AG04450 (cell line): ENCODE measurements around the gene EPB41. TPM values are rescaled to one million over a fixed set of nuclear protein-coding genes. Genes with fewer than 3 reads are reported as not detected.

Experiments
- CTCF ChIA-PET: fragments of 300-600, 350-600 bp; formaldehyde crosslinking; extraction: SDS; loops from one replicate; lab custom pipeline; 2022; ENCODE audit warnings: antibody characterized with exemption, inconsistent platforms; lab: Charles Lee
- POLR2A ChIA-PET: fragments of 350-600 bp; formaldehyde crosslinking; extraction: SDS; loops from one replicate; lab custom pipeline; 2021; ENCODE audit warnings: antibody characterized with exemption, inconsistent platforms; lab: Yijun Ruan, JAX
- DNase-seq: peaks from one replicate; pipeline ENCODE4 v3.0.0-alpha.2; 2011; ENCODE audit warnings: low read depth, low spot score
- H3K27ac ChIP-seq: one replicate; pipeline ENCODE4 v1.5.1; 2012; ENCODE audit warnings: low read depth, low read length, control low read depth
- H3K27me3 ChIP-seq: one replicate; pipeline ENCODE4 v1.6.0; 2012; ENCODE audit warnings: low read length; ENCODE audit not compliant: control insufficient read depth, insufficient read depth
- H3K4me3 ChIP-seq: 2 replicates; pipeline ENCODE4 v1.5.1; 2011; ENCODE audit warnings: mild to moderate bottlenecking, low read depth, low read length, control low read depth
- H3K9me3 ChIP-seq: 2 replicates; pipeline ENCODE4 v1.5.1; 2012; ENCODE audit warnings: low read length; ENCODE audit not compliant: control insufficient read depth, insufficient read depth
- CTCF ChIP-seq: IDR thresholded peaks from 2 replicates; pipeline ENCODE4 v1.5.1; 2011; ENCODE audit warnings: low read depth, low read length, control low read depth, inconsistent platforms
- polyA plus RNA-seq: library from polyadenylated mRNA; depleted of rRNA; stranded (reverse); fragments of >200 nt; gene quantifications from 2 replicates; pipeline ENCODE4 v1.2.3, GENCODE V29; 2011

EPB41 gene
- polyA plus RNA-seq, 1 experiment = 7.8 TPM

GRCh38 chr1:28917757-28918118 lies 3.4 kb downstream of the EPB41 start:
- no peak for DNase-seq
- H3K4me3 ChIP-seq = no peak overlapping the region
- POLR2A ChIA-PET = no interaction called here

GRCh38 chr1:28921286-28921869 lies 7.0 kb downstream of the EPB41 start:
- no peaks in the 10 kb centered on the region for H3K27me3 ChIP-seq
- H3K9me3 ChIP-seq = no peaks in the 10 kb centered on the region
- no peak overlapping the region for H3K4me3 ChIP-seq
- CTCF ChIA-PET = interaction anchor here (0.6 to 1.6 kb wide), 4 partner anchors 44 to 281 kb away, joined by 3 to 6 read pairs (median 4); no protein-coding TSS in a partner anchor
- TF ChIP-seq CTCF = no peak
- DNase-seq = no peak
- H3K27ac ChIP-seq = no peak overlapping the region
- POLR2A ChIA-PET = no interaction called here

More at GRCh38 chr1:28917757-28918118, 3.4 kb downstream of the EPB41 start:
- H3K27ac ChIP-seq = no peak overlapping the region
- H3K27me3 ChIP-seq = no peaks in the 10 kb centered on the region
- TF ChIP-seq CTCF = no peak
- no peaks in the 10 kb centered on the region for H3K9me3 ChIP-seq
- CTCF ChIA-PET = interaction anchor here (0.6 to 1.1 kb wide), 2 partner anchors 14 to 285 kb away, joined by 3 to 4 read pairs; no protein-coding TSS in a partner anchor

- ChIA-PET CTCF (no interaction called here), POLR2A (no interaction called here)
- H3K27me3 ChIP-seq = no peaks in the 10 kb centered on the region
- H3K4me3 ChIP-seq = no peak overlapping the region
- DNase-seq = no peak
- no peak overlapping the region for H3K27ac ChIP-seq
- TF ChIP-seq CTCF = no peak
- H3K9me3 ChIP-seq = no peaks in the 10 kb centered on the region
Measured at GRCh38 chr1:28925350-28925891, 11.1 kb downstream of the EPB41 start.

GRCh38 chr1:28926629-28927265 lies 12.4 kb downstream of the EPB41 start:
- Histone ChIP-seq H3K27me3 (no peaks in the 10 kb centered on the region), H3K9me3 (no peaks in the 10 kb centered on the region), H3K27ac (no peak overlapping the region), H3K4me3 (no peak overlapping the region)
- ChIA-PET POLR2A (no interaction called here), CTCF (interaction anchor here (1.1 kb wide), 1 partner anchor 50 kb away, joined by 3 read pairs; no protein-coding TSS in a partner anchor)
- no peak for TF ChIP-seq CTCF
- DNase-seq = no peak

GRCh38 chr1:28927266-28927647 lies 12.9 kb downstream of the EPB41 start:
- Histone ChIP-seq H3K4me3 (no peak overlapping the region), H3K27ac (no peak overlapping the region), H3K9me3 (no peaks in the 10 kb centered on the region), H3K27me3 (no peaks in the 10 kb centered on the region)
- CTCF ChIA-PET = interaction anchor here (1.1 kb wide), 1 partner anchor 50 kb away, joined by 3 read pairs; no protein-coding TSS in a partner anchor
- POLR2A ChIA-PET = no interaction called here
- TF ChIP-seq CTCF = no peak
- no peak for DNase-seq
